Prostate gland (tissue), 2 donors: ENCODE measurements around the gene PPP2R2B. TPM values are rescaled to one million over a fixed set of nuclear protein-coding genes. Genes with fewer than 3 reads are reported as not detected.

Experiments
- DNase-seq: peaks from one replicate; pipeline ENCODE4 v3.0.0-alpha.2; 2019; ENCODE audit warnings: low spot score
- H3K27ac ChIP-seq, 2 donors: fragments of 200-600 bp; sonication (generic); 2 replicates each; pipeline ENCODE4 v1.5.1; 2017 to 2019
- H3K27me3 ChIP-seq: fragments of 200-600 bp; sonication (generic); replicated peaks from 2 replicates; pipeline ENCODE4 v1.5.1; 2019; ENCODE audit not compliant: insufficient read depth
- H3K36me3 ChIP-seq, 2 donors: fragments of 200-600 bp; sonication (generic); 1 replicate in 1 of 2; 2 replicates in 1 of 2; pipeline versions ENCODE4 v1.5.1 to v1.8.1; 2017 to 2019
- H3K4me1 ChIP-seq: fragments of 200-600 bp; sonication (generic); replicated peaks from 2 replicates; pipeline ENCODE4 v1.5.1; 2019
- H3K4me3 ChIP-seq, 2 donors: fragments of 200-600 bp; sonication (generic); 2 replicates each; pipeline ENCODE4 v1.5.1; 2017 to 2019
- H3K9me3 ChIP-seq: fragments of 200-600 bp; sonication (generic); 2 replicates; pipeline ENCODE4 v1.5.1; 2017
- POLR2A ChIP-seq: fragments of 450-650 bp; IDR thresholded peaks from one replicate; pipeline ENCODE4 v1.6.1; 2016; ENCODE audit warnings: antibody characterized with exemption, mild to moderate bottlenecking
- POLR2AphosphoS5 ChIP-seq: sonication (generic); formaldehyde crosslinking; IDR thresholded peaks from one replicate; pipeline ENCODE4 v1.6.1; 2017; ENCODE audit warnings: antibody characterized with exemption
- WGBS: methylation state at CpG from one replicate; pipeline ENCODE4 v1.1.5; 2018; 5-methylcytosine and 5-hydroxymethylcytosine counted together
- intact Hi-C: fragments of 100-400 bp; cut with DNase I; formaldehyde crosslinking; loops from one replicate; pipeline ENCODE4 v1.14.2; 2022
- total RNA-seq, 2 donors: library from RNA; depleted of rRNA; stranded (reverse); fragments of >200 nt; gene quantifications; one replicate each; pipeline ENCODE4 v1.1.0, GENCODE V29; 2016
- TF ChIP-seq, protein P1 (sequence below), 4 experiments: fragments of 200-600 bp in 2 of 4; fragments of 450-650 bp in 2 of 4; sonication (generic) in 2 of 4; IDR thresholded peaks; 1 replicate in 3 of 4; 2 replicates in 1 of 4; pipeline ENCODE4 v1.5.1; 2016 to 2019; ENCODE audit warnings: antibody characterized with exemption in 4 of 4, mild to moderate bottlenecking in 2 of 4, moderate library complexity in 2 of 4

The PPP2R2B gene
- total RNA-seq, 2 donors from 2014 or later: 0.68 to 2.6 TPM

DNA sequence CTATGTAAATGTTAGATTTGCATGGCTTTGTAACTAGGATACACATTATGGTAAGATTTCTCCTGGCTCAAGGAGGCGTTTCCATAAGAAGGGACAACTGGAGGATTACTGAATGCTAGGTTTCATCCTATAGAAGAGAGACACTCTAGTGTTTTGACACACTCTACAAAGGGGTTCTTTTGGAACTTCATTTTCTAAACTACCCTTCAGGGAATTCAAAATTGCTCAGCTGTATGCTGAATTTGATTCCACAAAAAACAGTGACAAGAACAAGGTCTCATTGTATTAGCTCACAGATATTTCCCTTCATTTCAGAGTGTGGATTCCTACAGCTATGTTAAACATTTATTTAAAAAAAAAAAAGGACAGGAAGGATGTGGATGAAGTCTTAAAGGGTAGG is 151.7 kb downstream of the PPP2R2B start:
- no peaks in the 10 kb centered on the region for H3K27me3 ChIP-seq
- no peaks in the 10 kb centered on the region for H3K4me1 ChIP-seq
- no peak overlapping the region for H3K27ac ChIP-seq
- no peak overlapping the region for H3K4me3 ChIP-seq
- intact Hi-C loops: no loop called here
- no peak for DNase-seq
- no peak for TF ChIP-seq POLR2A
- H3K36me3 ChIP-seq: no peaks in the 10 kb centered on the region
- WGBS: 64% methylated on average over 1 of the region's 1 CpG
- no peaks in the 10 kb centered on the region for H3K9me3 ChIP-seq

DNA sequence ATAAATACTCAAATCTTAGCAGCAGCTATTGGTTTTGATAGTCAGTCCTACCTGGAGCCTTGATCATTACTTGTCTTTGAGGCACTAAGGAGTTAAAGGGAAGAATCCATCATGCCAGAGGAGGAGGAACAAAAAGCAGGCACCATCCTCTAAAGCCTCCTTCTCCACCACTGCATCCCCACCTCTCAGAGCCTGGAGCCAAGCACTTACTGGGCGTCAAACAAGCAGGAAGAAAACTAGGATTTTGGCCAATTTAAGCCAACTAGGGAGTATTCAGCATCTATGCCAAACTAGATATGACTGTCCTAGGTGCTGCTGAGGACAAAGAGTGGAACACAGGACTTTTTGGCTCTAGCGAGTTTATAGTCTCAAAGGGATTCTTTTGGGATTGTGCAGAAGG is 152.5 kb downstream of the PPP2R2B start:
- Histone ChIP-seq H3K9me3 (no peaks in the 10 kb centered on the region), H3K27me3 (no peaks in the 10 kb centered on the region), H3K4me3 (no peak overlapping the region), H3K27ac (no peak overlapping the region), H3K36me3 (no peaks in the 10 kb centered on the region), H3K4me1 (no peaks in the 10 kb centered on the region)
- intact Hi-C loops: no loop called here
- TF ChIP-seq, protein P1, sequence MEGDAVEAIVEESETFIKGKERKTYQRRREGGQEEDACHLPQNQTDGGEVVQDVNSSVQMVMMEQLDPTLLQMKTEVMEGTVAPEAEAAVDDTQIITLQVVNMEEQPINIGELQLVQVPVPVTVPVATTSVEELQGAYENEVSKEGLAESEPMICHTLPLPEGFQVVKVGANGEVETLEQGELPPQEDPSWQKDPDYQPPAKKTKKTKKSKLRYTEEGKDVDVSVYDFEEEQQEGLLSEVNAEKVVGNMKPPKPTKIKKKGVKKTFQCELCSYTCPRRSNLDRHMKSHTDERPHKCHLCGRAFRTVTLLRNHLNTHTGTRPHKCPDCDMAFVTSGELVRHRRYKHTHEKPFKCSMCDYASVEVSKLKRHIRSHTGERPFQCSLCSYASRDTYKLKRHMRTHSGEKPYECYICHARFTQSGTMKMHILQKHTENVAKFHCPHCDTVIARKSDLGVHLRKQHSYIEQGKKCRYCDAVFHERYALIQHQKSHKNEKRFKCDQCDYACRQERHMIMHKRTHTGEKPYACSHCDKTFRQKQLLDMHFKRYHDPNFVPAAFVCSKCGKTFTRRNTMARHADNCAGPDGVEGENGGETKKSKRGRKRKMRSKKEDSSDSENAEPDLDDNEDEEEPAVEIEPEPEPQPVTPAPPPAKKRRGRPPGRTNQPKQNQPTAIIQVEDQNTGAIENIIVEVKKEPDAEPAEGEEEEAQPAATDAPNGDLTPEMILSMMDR (IDR thresholded peaks at IDR 0.05): no peak
- no peak for DNase-seq
- WGBS: 60% methylated on average over 2 of the region's 2 CpGs

- no peak overlapping the region for H3K27ac ChIP-seq
- WGBS: 82% methylated on average over 4 of the region's 4 CpGs
- intact Hi-C loops: no loop called here
- no peak for TF ChIP-seq POLR2AphosphoS5
- TF ChIP-seq POLR2A: no peak
- TF ChIP-seq, protein P1 (IDR thresholded peaks at IDR 0.05): no peak
- H3K27me3 ChIP-seq: no peaks in the 10 kb centered on the region
- no peak overlapping the region for H3K4me3 ChIP-seq
- H3K9me3 ChIP-seq: no peaks in the 10 kb centered on the region
- H3K36me3 ChIP-seq: no peaks in the 10 kb centered on the region
- no peaks in the 10 kb centered on the region for H3K4me1 ChIP-seq
- no peak for DNase-seq
Measured at GRCh38 chr5:146725025-146725424, 153.5 kb downstream of the PPP2R2B start.

GRCh38 chr5:146722361-146722779 is 156.2 kb downstream of the PPP2R2B start:
- DNase-seq: no peak
- intact Hi-C loops: no loop called here
- Histone ChIP-seq H3K4me1 (no peaks in the 10 kb centered on the region), H3K9me3 (no peaks in the 10 kb centered on the region), H3K27ac (no peak overlapping the region), H3K27me3 (no peaks in the 10 kb centered on the region), H3K36me3 (no peaks in the 10 kb centered on the region), H3K4me3 (no peak overlapping the region)
- TF ChIP-seq, protein P1 (IDR thresholded peaks at IDR 0.05): no peak
- TF ChIP-seq POLR2AphosphoS5 (no peak), POLR2A (no peak)
- WGBS: 47% methylated on average over 1 of the region's 1 CpG

DNA sequence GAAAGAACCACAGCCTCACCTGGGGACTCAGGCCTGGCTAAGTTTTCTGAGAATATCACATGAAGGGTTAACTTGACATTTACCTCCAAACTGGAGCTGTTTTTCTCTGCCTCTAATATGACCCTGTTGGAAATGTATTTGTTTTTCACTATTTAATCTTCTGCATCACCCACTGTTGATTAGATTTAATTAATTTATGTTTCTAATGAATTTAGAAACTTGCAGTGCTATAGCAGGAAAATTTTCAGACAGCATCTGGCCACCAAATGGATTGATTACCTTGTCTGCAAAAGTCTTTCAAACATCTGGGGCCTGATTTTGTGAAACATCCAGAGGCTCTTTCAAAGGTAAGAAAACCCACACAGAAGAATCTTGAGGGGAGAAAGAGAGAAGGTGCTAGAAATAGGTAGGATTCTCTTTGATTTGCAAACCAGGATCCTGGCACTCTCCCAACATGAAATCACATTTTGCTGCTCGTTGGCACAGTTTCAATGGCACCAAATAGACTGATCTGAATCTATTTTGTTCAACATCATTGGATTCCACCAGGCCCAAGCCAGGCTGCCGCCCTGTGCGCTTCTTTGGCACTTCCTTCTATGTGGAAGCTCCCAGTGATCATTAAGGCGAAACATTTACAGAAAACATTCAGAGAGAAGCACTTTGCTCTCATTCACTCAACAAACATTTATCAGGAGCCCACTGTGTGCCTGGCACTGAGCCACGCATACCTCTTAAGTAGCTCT is 157.3 kb downstream of the PPP2R2B start:
- Histone ChIP-seq H3K27me3 (no peaks in the 10 kb centered on the region), H3K9me3 (no peaks in the 10 kb centered on the region), H3K36me3 (no peaks in the 10 kb centered on the region), H3K4me1 (no peaks in the 10 kb centered on the region), H3K27ac (no peak overlapping the region), H3K4me3 (no peak overlapping the region)
- DNase-seq: no peak
- WGBS: 82% methylated on average over 5 of the region's 5 CpGs
- intact Hi-C loops: no loop called here
- TF ChIP-seq, protein P1 (IDR thresholded peaks at IDR 0.05): no peak
- TF ChIP-seq POLR2AphosphoS5 (no peak), POLR2A (no peak)
